OCI-M2 (cell line): ENCODE results near the gene SLC22A4.

ENCODE experiments used
- DNase-seq: peaks from one replicate; lab custom pipeline; 2025; ENCODE audit not compliant: unreplicated experiment; lab: John Stamatoyannopoulos, UW

The SLC22A4 gene

DNA sequence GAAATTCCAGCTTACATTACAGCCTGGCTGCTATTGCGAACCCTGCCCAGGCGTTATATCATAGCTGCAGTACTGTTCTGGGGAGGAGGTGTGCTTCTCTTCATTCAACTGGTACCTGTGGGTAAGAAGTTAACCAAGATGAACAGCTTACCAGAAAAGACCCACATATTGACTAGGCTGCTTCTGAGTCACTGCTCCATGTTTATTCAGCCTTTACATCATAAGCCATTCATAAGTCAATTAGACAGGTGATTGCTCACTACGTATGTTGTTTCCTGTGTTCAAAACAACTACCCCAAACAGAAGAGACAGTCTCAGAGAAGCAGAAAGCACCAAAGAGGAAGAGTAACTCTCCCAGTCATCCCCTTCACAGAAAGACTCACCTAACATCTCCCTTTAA, 40.6 kb downstream of the SLC22A4 start:
- no peak for DNase-seq

DNA sequence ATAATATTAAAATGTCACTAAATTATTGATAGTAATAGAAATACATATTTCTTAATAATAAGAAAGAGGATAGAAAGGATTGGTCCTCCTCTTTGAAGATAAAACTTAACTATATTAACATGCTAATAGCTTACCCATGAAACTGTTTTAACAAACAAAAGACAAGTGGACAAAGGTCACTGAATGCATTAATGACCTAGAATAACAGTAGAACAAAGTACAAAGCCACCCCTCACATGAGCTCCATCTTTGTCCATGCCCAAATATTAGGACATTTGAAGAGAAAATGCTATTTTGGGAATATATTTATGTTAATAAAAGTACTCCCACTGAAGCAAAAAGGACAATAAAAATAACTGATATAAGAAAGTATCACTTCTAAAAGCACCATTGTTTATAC, 41.2 kb downstream of the SLC22A4 start:
- no peak for DNase-seq

DNA sequence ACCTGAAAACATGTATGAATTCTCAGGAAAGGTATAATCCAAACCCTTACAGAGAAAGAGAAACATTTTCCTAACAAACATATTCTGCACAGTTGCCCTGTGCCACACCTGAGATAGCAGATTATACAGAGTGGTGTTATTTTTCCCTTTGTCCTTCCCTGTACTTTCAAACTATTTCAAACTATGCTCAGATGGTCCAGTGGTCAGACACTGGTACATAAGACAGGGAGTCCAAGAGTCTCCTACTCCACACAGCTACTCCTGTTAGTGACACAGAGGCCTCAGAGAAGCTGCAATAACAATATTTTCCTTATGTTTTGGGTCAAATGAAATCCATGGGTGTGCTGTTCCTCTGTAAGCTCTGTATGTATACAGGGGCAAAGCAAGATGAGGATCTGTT, 45.3 kb downstream of the SLC22A4 start:
- DNase-seq, result no peak

DNA sequence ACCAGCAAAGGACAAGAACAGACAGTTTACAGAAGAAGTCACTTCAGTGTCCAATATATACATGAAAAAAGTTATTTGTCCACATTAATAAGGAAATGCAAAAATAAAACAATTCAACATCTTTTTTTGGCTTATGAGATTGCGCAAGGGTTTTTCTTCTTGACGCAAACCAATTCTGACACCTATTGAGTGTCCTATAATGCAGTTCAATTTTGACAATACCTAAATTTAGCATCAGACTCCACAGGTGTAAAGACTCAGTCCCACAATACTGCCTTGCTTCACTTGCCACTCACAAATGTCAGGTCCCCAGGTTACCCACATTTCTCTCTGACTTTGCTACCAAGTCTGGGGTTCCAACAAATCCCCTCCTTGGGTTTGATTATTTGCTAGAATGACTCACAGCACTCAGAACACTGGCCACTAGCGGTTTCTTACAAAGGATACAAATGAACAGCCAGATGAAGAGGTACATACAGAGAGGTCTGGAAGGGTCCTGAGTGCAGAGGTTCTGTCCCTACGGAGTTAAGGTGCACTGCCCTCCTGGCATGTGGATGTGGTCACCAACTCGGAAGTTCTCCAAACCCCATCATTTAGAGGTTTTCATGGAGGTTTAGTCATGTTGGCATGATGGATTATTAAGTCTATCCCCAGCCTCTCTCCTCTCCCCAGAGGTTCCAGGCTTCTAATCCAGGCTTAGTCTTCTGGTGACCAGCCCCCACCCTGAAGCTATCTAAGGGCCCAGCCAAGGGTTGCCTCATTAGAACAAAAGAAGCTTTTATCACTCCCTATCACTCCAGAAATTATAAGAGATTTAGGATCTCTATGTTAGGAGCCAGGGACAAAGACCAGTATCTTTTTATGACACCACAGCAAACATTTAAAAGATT, 48.3 kb downstream of the SLC22A4 start:
- DNase-seq, result no peak

DNA sequence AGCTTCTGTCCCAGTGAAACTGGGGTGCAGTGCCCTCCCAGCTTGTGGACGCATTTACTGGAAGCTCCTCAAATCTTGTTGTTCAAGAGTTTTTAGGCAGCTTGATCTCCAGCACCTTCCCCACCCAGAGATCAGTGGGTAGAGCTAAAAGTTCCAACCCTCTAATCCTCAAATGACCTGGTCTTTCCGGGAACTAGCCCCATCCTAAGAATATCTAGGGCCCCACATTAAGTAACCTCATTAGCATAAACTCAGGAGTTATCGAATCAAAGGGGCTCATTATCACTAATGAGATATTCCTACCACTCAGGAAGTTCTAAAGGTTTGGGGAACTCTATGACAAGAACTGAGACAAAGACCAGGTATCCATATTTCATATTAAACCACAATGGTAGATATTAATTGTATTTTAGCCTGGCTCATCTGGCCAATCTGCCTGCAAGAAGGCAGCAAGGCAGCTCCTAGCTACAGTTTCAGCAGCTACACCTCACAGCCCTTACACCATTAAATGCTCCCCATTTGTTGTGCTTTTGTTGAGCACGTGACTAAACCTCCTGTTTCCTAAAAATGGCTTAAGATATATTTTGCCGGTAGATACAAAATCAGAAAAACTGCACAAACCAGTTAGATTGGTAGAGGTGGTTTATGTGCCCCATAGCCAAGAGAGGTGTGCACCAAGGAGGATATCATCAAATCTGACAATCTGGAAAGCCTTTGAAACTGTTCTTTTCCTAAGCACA, 50.8 kb downstream of the SLC22A4 start:
- DNase-seq, result no peak

DNA sequence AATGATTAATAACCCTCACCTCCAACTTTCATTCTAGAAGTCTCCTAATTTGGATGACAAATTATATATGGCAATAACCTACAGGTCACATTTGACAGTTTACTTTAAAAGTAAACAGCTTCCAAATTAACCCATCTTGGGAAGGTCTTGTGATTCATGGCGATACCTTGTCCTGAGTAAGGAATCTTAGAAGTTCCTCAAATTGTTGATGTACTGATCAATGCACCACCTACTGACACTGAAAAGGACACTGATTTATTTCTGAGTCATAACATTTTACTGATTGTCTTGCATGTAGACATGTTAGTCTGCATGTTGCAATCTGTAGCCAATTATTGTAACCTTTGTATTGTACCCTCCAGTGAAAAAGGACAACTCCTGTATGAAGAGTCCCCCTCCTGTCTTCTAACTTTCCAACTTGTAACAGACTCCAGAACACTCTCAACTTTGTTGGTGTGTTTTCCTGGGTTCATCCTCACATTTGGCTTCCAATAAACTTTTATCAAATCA, 59.3 kb downstream of the SLC22A4 start:
- no peak for DNase-seq

DNA sequence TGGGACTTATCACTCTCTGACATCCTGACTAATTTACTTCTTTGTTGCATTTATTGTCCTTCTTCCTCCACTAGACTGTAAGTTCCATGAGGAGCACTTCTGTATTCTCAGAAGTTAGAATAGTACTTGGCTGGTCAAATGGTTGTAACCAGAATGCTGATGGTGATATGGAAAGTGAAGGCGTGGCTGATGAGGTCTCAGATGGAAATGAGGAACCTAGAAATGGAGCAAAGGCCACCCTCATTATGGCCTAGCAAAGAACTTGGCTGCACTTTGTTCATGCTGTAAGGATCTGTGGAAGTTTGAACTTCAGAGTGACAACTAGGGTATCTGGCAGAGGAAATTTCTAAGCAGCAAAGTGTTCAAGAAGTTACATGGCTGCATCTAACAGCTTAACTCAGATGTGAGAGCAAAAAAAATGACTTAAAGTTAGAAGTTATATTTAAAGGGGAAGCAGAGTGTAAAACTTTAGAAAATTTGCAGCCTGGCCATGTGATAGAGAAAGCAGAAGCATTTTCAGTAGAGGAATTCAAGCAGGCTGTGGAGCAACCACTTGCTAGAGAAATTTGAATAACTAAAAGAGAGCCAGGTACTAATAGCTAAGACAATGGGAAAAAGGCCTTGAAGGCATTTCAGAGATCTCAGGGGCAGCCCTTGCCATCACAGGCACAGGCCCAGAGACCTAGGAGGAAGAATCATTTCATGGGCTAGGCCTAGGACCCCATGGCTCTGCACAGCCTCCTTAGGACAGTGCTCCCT, 60.4 kb downstream of the SLC22A4 start:
- DNase-seq, result no peak

DNA sequence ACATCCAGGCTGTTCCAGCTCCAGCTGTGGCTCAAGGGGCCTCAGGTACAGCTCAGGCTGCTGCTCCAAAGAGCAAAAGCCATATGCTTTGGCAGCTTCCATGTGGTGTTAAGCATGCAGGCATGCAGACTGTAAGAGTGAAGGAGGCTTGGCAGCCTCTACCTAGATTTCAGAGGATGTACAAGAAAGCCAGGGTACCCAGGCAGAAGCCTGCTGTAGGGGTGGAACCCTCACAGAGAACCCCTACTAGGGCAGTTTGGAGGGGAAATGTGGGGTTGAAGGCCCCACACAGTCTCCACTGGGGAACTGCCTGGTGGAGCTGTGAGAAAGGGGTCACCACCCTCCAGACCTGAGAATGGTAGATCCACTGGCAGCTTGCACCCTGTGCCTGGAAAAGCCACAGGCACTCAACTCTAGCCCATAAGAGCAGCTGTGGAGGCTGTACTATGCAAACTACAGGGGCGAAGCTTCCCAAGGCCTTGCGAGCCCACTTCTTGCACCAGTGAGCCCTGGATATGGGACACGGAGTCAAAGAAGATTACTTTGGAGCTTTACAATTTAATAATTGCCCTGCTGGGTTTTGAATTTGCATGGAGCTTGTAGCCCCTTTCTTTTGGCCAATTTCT, 61.1 kb downstream of the SLC22A4 start:
- DNase-seq, result no peak

DNA sequence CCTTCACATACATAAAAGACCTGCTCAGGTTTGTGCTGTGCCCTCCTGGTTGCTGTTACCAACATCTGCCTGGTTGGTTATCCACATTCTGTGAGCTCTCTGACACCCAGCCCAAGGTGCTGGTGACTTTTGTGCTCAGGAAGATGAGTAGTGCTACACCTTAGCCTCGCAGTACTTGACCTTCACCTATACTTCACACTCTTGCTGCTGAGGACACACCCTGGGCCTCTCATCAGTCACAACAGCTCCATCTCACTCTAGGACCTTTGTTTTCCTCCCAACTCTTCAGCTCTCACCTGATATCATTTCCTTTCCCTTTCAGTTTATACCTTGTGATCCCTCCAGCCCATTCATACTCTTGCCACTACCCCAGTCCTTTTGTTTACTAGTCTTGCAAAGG, 64.6 kb downstream of the SLC22A4 start:
- DNase-seq, result no peak

DNA sequence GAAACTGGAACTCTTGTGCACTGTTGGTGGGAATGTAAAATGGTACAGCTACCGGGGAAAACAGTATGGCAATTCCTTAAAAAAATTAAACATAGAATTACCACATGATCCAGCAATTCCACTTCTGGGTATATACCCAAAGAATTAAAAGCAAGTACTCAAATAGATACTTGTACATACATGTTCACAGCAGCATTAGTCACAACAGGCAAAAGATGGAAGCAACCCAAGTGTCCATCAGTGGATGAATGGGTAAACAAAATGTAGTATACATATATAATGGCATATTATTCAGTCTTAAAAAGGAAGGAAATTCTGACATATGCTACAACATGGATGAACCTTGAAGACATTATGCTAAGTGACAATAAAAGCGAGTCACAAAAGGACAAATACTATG, 67.9 kb downstream of the SLC22A4 start:
- no peak for DNase-seq

DNA sequence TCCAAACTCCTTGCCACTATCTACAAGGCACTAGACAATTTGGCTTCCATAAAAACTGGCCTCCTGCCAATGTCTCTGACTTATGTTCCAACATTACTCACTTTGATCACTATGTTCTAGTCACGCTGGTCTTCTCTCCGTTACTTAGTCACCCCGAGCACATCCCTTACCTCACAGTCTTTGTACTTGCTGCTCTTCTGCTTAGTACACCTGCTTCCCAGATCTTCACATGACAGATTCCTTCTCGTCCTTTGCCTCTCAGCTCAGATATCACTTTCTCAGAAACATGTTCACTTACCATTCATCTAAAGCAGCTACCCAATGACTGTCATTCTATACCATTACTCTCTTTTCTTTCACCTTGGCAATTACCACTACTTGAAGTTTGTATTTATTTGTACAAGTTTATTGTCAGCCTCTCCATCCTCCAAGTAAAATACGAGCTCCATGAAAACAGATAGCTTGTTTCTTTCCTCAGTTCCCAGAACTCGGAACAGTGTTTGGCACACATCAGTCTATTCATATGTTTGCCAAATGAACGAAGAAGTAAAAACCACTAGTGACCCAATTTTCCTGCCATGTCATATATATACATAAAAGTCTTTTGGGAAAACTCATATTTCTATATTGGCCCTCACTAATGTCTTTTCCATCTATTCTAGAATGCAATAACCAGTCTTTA, 69.4 kb downstream of the SLC22A4 start:
- no peak for DNase-seq

DNA sequence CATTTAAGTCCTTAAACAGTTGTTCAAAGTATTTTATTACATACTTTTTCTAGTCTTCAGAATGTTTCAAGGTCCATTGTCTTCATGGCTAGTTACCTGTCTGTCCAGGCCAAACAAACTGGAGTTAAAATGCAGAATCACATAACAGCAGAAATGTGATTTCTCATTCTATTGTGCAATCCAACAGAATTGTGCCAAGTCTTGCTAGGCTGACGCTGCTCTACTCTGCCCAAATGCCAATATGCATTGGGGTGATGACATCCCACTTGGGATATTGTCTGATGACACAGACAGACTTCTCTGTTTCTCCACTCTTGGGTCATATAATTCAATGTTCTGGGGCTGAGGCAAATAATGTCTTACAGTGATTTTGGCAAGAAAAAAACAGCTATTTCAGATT, 70.1 kb downstream of the SLC22A4 start:
- DNase-seq, result no peak

DNA sequence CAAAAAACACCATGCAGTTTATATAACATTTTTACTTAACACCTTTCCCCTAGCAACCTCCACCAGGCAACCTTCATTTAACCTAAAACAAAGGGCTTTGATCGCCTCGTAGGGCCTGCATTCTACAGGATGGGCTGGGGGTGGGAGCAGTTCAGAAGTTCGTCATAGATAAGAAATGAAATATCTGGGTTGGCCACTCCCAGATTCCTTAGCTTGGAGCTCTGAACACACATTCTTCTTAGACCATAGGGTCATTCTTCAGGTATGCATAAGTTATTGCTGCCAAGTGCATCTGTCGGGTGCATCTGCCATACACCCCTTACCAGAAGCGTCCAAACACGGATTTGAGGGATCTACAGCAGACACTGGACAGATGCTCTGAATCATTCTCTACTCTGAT, 71.0 kb downstream of the SLC22A4 start:
- DNase-seq, result no peak

DNA sequence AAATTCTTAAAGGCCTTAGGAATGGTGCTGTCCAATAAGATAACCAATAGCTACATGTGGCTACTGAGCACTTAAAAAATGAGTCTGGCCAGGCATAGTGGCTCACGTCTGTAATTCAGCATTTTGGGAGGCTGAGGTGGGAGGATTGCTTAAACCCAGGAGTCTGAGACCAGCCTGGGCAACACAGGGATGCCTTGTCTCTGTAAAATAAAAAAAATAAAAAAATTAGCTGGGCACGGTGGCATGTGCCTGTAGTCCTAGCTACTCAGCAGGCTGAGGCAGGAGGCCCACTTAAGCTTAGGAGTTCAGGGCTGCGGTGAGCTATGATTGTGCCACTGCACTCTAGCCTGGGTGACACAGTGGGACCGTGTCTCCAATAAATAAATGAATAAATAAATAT, 74.0 kb downstream of the SLC22A4 start:
- no peak for DNase-seq

DNA sequence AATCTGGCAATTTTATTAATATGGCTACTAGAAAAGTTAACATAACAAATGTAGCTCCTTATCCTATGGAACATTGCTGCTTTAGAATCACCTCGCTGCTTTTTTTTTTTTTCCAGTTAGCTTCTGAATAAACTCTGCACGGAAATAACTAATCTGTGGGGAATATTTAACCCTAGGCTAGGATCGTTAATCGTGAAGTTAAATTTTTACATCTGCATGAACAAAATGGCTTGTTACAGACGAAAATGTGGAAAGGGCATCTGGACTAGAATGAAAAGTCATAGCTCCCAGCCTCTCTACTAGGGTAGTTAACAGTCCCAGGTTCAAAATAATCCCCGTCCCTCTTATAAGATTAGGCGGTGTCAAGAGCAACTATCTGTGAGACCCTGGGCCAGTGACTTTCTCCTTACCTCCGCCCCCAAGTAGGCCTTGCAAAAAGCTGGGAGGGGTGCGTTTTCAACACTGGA, 74.8 kb downstream of the SLC22A4 start:
- peak; percentile 49 for DNase-seq

DNA sequence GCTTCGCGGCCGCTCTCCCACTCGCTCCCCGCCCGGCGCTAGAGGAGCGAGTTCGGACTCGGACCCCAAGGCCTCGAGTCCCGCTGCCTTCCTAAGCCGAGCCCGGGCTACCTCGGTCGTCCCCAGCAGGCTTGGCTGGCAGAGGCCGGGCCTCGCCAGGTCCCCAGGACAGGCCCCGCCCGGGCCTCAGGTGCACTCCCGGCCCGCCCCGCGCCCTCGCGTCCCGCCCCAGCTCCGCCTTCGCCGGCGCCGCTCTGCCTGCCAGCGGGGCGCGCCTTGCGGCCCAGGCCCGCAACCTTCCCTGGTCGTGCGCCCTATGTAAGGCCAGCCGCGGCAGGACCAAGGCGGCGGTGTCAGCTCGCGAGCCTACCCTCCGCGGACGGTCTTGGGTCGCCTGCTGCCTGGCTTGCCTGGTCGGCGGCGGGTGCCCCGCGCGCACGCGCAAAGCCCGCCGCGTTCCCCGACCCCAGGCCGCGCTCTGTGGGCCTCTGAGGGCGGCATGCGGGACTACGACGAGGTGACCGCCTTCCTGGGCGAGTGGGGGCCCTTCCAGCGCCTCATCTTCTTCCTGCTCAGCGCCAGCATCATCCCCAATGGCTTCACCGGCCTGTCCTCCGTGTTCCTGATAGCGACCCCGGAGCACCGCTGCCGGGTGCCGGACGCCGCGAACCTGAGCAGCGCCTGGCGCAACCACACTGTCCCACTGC, 75.4 kb downstream of the SLC22A4 start, which contains the start of gene SLC22A5:
Gene SLC22A5 (plus strand): TSS at position 237 of the 707 bp plus-strand sequence. CDS start 263 bp downstream, at position 500.
- DNase-seq, result no peak

DNA sequence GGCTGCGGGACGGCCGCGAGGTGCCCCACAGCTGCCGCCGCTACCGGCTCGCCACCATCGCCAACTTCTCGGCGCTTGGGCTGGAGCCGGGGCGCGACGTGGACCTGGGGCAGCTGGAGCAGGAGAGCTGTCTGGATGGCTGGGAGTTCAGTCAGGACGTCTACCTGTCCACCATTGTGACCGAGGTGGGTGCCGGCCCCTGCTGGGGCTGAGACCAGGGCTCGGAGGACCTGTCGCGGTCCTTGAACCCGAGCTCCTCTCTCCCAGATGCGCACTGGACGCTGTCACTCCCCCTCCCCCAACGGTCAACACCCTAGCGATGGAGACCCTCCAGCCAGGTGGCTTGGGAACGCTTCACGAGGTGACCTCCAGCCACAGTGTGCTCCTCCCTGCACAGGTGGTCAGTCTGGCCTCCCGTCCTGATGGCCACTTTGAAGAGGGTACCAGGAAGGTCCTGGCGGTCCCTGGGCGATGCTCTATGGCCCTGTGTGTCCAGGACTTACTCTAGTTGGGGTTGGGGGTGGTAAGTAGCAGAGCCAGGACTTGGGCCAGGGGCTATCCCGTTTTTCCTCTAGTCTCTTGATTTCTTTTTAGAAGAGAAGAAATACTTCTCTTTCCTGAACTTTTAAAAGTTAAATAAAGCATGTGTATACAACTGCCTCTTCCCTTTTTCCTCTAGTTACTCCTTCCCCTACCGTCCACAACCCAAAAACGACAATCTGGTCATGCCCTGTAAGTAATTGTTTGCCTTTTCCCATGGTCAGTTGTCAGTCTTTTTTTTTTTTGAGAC, 76.2 kb downstream of the SLC22A4 start:
- no peak for DNase-seq

DNA sequence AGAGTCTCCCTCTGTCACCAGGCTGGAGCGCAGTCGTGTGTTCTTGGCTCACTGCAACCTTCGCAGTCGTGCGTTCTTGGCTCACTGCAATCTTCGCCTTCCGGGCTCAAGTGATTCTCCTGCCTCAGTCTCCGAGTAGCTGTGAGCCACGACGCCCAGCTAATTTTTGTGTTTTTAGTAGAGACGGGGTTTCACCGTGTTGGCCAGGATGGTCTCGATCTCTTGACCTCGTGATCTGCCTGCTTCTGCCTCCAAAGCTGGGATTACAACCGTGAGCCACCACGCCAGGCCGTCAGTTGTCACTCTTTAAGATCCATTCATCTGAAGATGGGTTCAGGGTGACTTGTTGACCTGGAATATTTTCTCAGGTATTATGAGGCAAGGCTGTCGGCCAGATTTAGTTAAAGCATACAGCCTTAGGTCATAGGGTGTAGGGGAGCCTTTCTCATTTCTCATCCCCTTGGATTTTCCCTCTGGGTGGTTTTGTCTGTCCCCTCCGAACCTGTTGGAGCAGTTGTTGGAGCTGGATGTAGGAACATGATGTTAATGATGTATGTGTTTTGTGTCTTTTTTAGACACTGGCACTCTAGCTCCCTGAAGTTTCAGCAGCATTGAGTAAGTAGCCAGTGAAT, 76.9 kb downstream of the SLC22A4 start:
- no peak for DNase-seq
